Upper lobe of right lung (tissue), 1 donor: ENCODE data around the gene TRPV4. TPM values are rescaled to one million over a fixed set of nuclear protein-coding genes. Genes with fewer than 3 reads are reported as not detected.

Source experiments
- ATAC-seq: fragments of 200-7000 bp; cut with Tn5 transposase; one replicate; pipeline ENCODE4 v1.9.1; 2020; ENCODE audit warnings: mild to moderate bottlenecking, moderate library complexity
- DNase-seq: peaks from one replicate; pipeline ENCODE4 v3.0.0-alpha.2; 2020
- H3K27ac ChIP-seq: fragments of 200-600 bp; one replicate; pipeline ENCODE4 v1.8.0; 2022
- H3K27me3 ChIP-seq: fragments of 200-600 bp; one replicate; pipeline ENCODE4 v1.8.0; 2022; ENCODE audit warnings: mild to moderate bottlenecking
- H3K36me3 ChIP-seq: fragments of 200-600 bp; one replicate; pipeline ENCODE4 v1.8.0; 2022
- H3K4me1 ChIP-seq: fragments of 200-600 bp; one replicate; pipeline ENCODE4 v1.8.0; 2022
- H3K4me3 ChIP-seq: fragments of 200-600 bp; one replicate; pipeline ENCODE4 v1.8.0; 2022; ENCODE audit warnings: mild to moderate bottlenecking
- H3K9me3 ChIP-seq: fragments of 200-600 bp; one replicate; pipeline ENCODE4 v1.8.0; 2022
- CTCF ChIP-seq: fragments of 200-600 bp; IDR thresholded peaks from one replicate; pipeline ENCODE4 v1.8.0; 2022; ENCODE audit warnings: antibody characterized with exemption
- intact Hi-C: fragments of 100-400 bp; cut with DNase I; formaldehyde crosslinking; loops from one replicate; pipeline ENCODE4 v1.11.0; 2022
- total RNA-seq: library from RNA; stranded (reverse); fragmentation: NEBNext Ultra II Directional; extraction: Animal tissue kit (Norgen Biotek cat#: 25700); gene quantifications from one replicate; pipeline ENCODE4 v1.2.1, GENCODE V29; 2021
- donor health status: DM: no; HTN: yes; CAD: no; lungs with severe emphysema.

Gene TRPV4
- total RNA-seq, 1 donor from 2014 or later = 4.5 TPM

DNA sequence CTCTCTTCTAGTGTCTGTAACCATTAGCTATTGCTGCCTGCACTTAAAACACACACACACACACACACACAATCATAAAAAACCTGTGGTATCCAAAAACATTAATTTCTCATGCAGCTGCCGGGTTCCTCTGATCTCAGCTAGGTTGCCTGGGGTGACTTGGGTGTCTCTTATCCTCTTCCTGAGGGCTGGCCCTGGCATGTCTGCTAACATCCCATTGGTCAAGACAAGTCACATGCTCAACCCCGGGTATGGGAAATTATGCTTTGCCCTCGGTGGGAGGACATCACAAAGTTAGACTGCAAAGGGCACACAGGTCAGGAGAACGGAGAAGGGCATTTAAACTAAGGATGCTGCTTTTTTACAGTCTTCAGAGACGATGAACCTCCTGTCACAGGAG is 55.7 kb downstream of the TRPV4 start:
- no peak overlapping the region for H3K4me3 ChIP-seq
- no peaks in the 10 kb centered on the region for H3K4me1 ChIP-seq
- ATAC-seq (peak; percentile 25), DNase-seq (no peak)
- H3K9me3 ChIP-seq = no peaks in the 10 kb centered on the region
- H3K36me3 ChIP-seq = no peaks in the 10 kb centered on the region
- no peak for TF ChIP-seq CTCF
- intact Hi-C loops = loop anchor here (5.0 kb wide), 1 partner anchor 180 kb away; no protein-coding TSS in a partner anchor
- H3K27ac ChIP-seq = no peak overlapping the region
- no peaks in the 10 kb centered on the region for H3K27me3 ChIP-seq

- H3K4me1 ChIP-seq = no peaks in the 10 kb centered on the region
- no peak overlapping the region for H3K4me3 ChIP-seq
- ATAC-seq = no peak
- H3K9me3 ChIP-seq = no peaks in the 10 kb centered on the region
- H3K36me3 ChIP-seq = no peaks in the 10 kb centered on the region
- intact Hi-C loops = loop anchor here (5.0 kb wide), 1 partner anchor 179 kb away; no protein-coding TSS in a partner anchor
- no peak overlapping the region for H3K27ac ChIP-seq
- TF ChIP-seq CTCF = no peak
- no peaks in the 10 kb centered on the region for H3K27me3 ChIP-seq
- no peak for DNase-seq
Observed at GRCh38 chr12:109776624-109777023, 56.6 kb downstream of the TRPV4 start.

- ATAC-seq (peak; percentile 90), DNase-seq (peak; percentile 88)
- TF ChIP-seq CTCF = peak; percentile 87
- Histone ChIP-seq H3K36me3 (no peaks in the 10 kb centered on the region), H3K9me3 (no peaks in the 10 kb centered on the region), H3K27me3 (no peaks in the 10 kb centered on the region), H3K27ac (no peak overlapping the region), H3K4me3 (no peak overlapping the region), H3K4me1 (no peaks in the 10 kb centered on the region)
- intact Hi-C loops = loop anchor here (5.0 kb wide), 1 partner anchor 178 kb away; no protein-coding TSS in a partner anchor
Observed at GRCh38 chr12:109775172-109775881, 57.9 kb downstream of the TRPV4 start.

DNA sequence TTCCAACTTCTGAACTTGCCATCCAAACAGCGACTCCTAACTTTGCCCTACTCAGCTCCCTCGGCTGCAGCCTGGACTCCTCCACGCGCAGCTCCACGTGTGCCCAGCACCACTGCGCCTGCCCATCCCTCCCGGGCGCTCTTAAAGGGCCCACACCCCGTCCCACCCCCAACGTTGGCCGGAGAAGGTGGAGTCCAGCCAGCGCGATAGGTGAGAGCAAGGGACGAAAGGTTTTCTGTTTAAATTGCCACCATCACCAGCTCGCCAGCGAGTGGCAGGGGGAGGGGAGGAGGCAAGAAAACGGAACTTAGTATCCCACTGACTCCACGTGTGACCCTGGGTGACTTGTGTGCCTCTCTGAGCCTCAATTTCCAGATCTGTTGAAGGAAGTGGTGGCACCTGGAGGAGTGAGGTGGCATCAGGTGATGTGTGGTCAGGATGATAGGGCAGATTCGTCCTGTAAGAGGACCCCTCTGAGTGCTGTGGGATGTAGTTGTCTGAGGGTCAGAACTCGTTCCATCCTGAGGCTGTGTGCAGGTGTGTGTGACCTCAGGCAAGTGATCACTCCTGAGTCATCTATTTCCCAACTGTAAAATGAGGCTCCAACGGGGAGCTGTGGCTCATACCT is 59.7 kb downstream of the TRPV4 start:
- DNase-seq (peak; percentile 67), ATAC-seq (peak; percentile 46)
- Histone ChIP-seq H3K27ac (no peak overlapping the region), H3K36me3 (no peaks in the 10 kb centered on the region), H3K4me3 (no peak overlapping the region), H3K4me1 (no peaks in the 10 kb centered on the region), H3K9me3 (no peaks in the 10 kb centered on the region), H3K27me3 (no peaks in the 10 kb centered on the region)
- no peak for TF ChIP-seq CTCF
- intact Hi-C loops = no loop called here

DNA sequence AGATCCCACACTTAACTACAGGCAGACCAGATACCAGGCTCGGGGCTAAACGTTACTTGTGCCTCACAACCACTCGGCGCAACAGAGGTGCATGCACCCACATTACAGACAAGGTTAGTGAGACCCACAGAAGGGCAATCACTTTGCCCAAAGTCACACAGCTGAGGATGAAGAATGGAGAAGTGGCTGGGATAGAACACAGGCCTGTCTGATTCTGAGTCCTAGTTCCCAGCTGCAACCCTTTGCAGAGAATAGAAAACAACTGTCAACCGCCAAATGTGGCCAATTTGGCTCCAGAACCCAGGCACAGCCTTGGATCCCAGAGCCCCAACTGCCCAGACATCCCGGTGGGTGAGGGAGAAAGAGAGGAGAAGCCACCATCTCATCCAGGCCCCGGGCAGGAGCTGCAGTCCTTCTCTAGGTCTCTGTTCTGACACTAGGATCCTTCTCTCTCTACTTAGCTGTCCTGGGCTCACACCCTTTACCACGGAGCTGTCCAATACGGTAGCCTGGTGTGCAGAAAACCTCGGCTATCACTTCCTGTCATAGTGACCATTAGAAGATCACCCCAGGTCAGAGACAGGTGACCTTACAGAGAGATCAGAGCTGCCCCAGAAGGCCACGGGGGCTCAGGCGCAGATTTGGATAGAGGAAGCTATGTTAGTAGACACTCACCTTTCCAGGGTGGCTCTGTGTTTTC is 60.4 kb downstream of the TRPV4 start:
- no peaks in the 10 kb centered on the region for H3K9me3 ChIP-seq
- no peaks in the 10 kb centered on the region for H3K36me3 ChIP-seq
- TF ChIP-seq CTCF = no peak
- ATAC-seq = no peak
- peak; percentile 38 for DNase-seq
- H3K27me3 ChIP-seq = no peaks in the 10 kb centered on the region
- H3K4me1 ChIP-seq = no peaks in the 10 kb centered on the region
- no peak overlapping the region for H3K4me3 ChIP-seq
- H3K27ac ChIP-seq = no peak overlapping the region
- intact Hi-C loops = no loop called here
